DND-41 (cell line): ENCODE results near the gene SLC17A7.

Experiments
- ATAC-seq: fragments of 200-7000 bp; cut with Tn5 transposase; 3 replicates; pipeline ENCODE4 v1.9.1; 2021; ENCODE audit warnings: low read depth; ENCODE audit not compliant: insufficient read depth
- DNase-seq: peaks from one replicate; pipeline ENCODE4 v3.0.0-alpha.2; 2020
- H2AFZ ChIP-seq: 2 replicates; pipeline ENCODE4 v1.6.0; 2012; ENCODE audit warnings: low read depth, low read length
- H3K27ac ChIP-seq: 2 replicates; pipeline ENCODE4 v1.5.1; 2012; ENCODE audit warnings: low read length, inconsistent platforms
- H3K27me3 ChIP-seq: fragments of 200-600 bp; sonication (generic); 2 replicates; pipeline ENCODE4 v1.6.0; 2012; ENCODE audit warnings: low read length, mild to moderate bottlenecking, inconsistent platforms; ENCODE audit not compliant: insufficient read depth, poor library complexity
- H3K36me3 ChIP-seq: 2 replicates; pipeline ENCODE4 v1.5.1; 2012; ENCODE audit warnings: low read length, inconsistent platforms; ENCODE audit not compliant: insufficient read depth
- H3K4me1 ChIP-seq: 2 replicates; pipeline ENCODE4 v1.5.1; 2012; ENCODE audit warnings: mild to moderate bottlenecking, low read length; ENCODE audit not compliant: insufficient read depth
- H3K4me2 ChIP-seq: 2 replicates; pipeline ENCODE4 v1.6.0; 2012; ENCODE audit warnings: mild to moderate bottlenecking, moderate library complexity, low read length, inconsistent platforms; ENCODE audit not compliant: insufficient read depth
- H3K4me3 ChIP-seq, 2 experiments: fragments of 200-600 bp in 1 of 2; shearing (Covaris generic) in 1 of 2; 2 replicates each; pipeline ENCODE4 v1.5.1; 2012 to 2016; ENCODE audit warnings: inconsistent platforms in 2 of 2, low read length in 2 of 2, mild to moderate bottlenecking in 2 of 2, low read depth in 1 of 2, moderate library complexity in 1 of 2
- H3K79me2 ChIP-seq: 2 replicates; pipeline ENCODE4 v1.6.0; 2012; ENCODE audit warnings: low read length, inconsistent platforms; ENCODE audit not compliant: insufficient read depth
- H3K9ac ChIP-seq: 2 replicates; pipeline ENCODE4 v1.6.0; 2012; ENCODE audit warnings: low read depth, mild to moderate bottlenecking, inconsistent platforms, low read length, moderate library complexity
- H3K9me3 ChIP-seq: 2 replicates; pipeline ENCODE4 v1.5.1; 2012; ENCODE audit warnings: low read length, moderate library complexity, mild to moderate bottlenecking, inconsistent platforms; ENCODE audit not compliant: insufficient read depth, severe bottlenecking
- H4K20me1 ChIP-seq: 2 replicates; pipeline ENCODE4 v1.6.0; 2012; ENCODE audit warnings: low read length; ENCODE audit not compliant: insufficient read depth
- CTCF ChIP-seq: IDR thresholded peaks from 2 replicates; pipeline ENCODE4 v1.5.1; 2012; ENCODE audit warnings: borderline replicate concordance, low read length, moderate library complexity, mild to moderate bottlenecking; ENCODE audit not compliant: poor library complexity, severe bottlenecking; ENCODE audit errors: extremely low read depth
- EZH2 ChIP-seq: IDR thresholded peaks from 3 replicates; pipeline ENCODE4 v1.6.1; 2012; ENCODE audit warnings: borderline replicate concordance, low read depth, mild to moderate bottlenecking, moderate library complexity, low read length, inconsistent platforms; ENCODE audit not compliant: severe bottlenecking

SLC17A7 gene

GRCh38 chr19:49486710-49487276, 45.5 kb upstream of the SLC17A7 start:
- H3K27me3 ChIP-seq: no peaks in the 10 kb centered on the region
- peak overlapping the region; percentile 83 for H2AFZ ChIP-seq
- peak overlapping the region; percentile 87 for H3K9ac ChIP-seq
- peaks cover 44% of the 10 kb centered on the region for H3K79me2 ChIP-seq
- H3K4me3 ChIP-seq: peak overlapping the region in 1 of 2 experiments; percentile 55; a peak in 2 of 4 replicates
- peak overlapping the region; percentile 81 for H3K27ac ChIP-seq
- no peak for ATAC-seq
- TF ChIP-seq CTCF: no peak
- TF ChIP-seq EZH2: no peak
- H3K36me3 ChIP-seq: peaks cover 43% of the 10 kb centered on the region
- peaks cover 37% of the 10 kb centered on the region for H3K4me1 ChIP-seq
- no peak for DNase-seq
- H3K9me3 ChIP-seq: no peaks in the 10 kb centered on the region
- peaks cover 38% of the 10 kb centered on the region for H4K20me1 ChIP-seq
- peak overlapping the region; percentile 64 for H3K4me2 ChIP-seq

- Histone ChIP-seq H3K4me3 (peak overlapping the region in 1 of 2 experiments; percentile 55; a peak in 2 of 4 replicates), H4K20me1 (peaks cover 36% of the 10 kb centered on the region), H3K27me3 (no peaks in the 10 kb centered on the region), H3K4me2 (peak overlapping the region; percentile 64), H2AFZ (peak overlapping the region; percentile 83; the same call in 1 of the 2 replicates), H3K27ac (peak overlapping the region; percentile 81), H3K4me1 (peaks cover 37% of the 10 kb centered on the region), H3K36me3 (peaks cover 38% of the 10 kb centered on the region), H3K9me3 (no peaks in the 10 kb centered on the region), H3K9ac (peak overlapping the region; percentile 87), H3K79me2 (peaks cover 44% of the 10 kb centered on the region)
- ATAC-seq: no peak
- no peak for DNase-seq
- TF ChIP-seq CTCF (no peak), EZH2 (no peak)
These were observed 44.9 kb upstream of the SLC17A7 start for GRCh38 chr19:49486232-49486631.

GRCh38 chr19:49481020-49481683, 39.8 kb upstream of the SLC17A7 start:
- ATAC-seq: no peak
- no peaks in the 10 kb centered on the region for H3K27me3 ChIP-seq
- H4K20me1 ChIP-seq: no peaks in the 10 kb centered on the region
- H3K4me1 ChIP-seq: peaks cover 2% of the 10 kb centered on the region
- H3K9ac ChIP-seq: no peak overlapping the region
- no peak overlapping the region for H2AFZ ChIP-seq
- TF ChIP-seq EZH2: no peak
- no peak for TF ChIP-seq CTCF
- DNase-seq: no peak
- H3K79me2 ChIP-seq: no peaks in the 10 kb centered on the region
- H3K27ac ChIP-seq: no peak overlapping the region
- H3K4me3 ChIP-seq: no peak overlapping the region
- no peak overlapping the region for H3K4me2 ChIP-seq
- no peaks in the 10 kb centered on the region for H3K9me3 ChIP-seq
- H3K36me3 ChIP-seq: no peaks in the 10 kb centered on the region
